GM15510 (cell line): ENCODE measurements around the gene ADGRF1.

Experiments
- POLR2A ChIP-seq: IDR thresholded peaks from 3 replicates; pipeline ENCODE4 v1.6.1; 2011; ENCODE audit warnings: borderline replicate concordance; ENCODE audit not compliant: insufficient read length; ENCODE audit errors: extremely low read depth

The ADGRF1 gene

GRCh38 chr6:47034926-47035325, 7.2 kb downstream of the ADGRF1 start:
- no peak for TF ChIP-seq POLR2A

GRCh38 chr6:47034421-47034820, 7.7 kb downstream of the ADGRF1 start:
- TF ChIP-seq POLR2A = no peak

- TF ChIP-seq POLR2A = no peak
Measured at GRCh38 chr6:47032974-47033765, 9.0 kb downstream of the ADGRF1 start.

- TF ChIP-seq POLR2A = no peak
Measured at GRCh38 chr6:47031656-47032055, 10.5 kb downstream of the ADGRF1 start.

GRCh38 chr6:47029865-47030561, 12.1 kb downstream of the ADGRF1 start:
- TF ChIP-seq POLR2A = no peak

- TF ChIP-seq POLR2A = no peak
Measured at GRCh38 chr6:47028835-47029360, 13.2 kb downstream of the ADGRF1 start.

- no peak for TF ChIP-seq POLR2A
Measured at GRCh38 chr6:47027315-47027714, 14.8 kb downstream of the ADGRF1 start.

GRCh38 chr6:47026679-47027078, 15.5 kb downstream of the ADGRF1 start:
- no peak for TF ChIP-seq POLR2A

GRCh38 chr6:47023573-47023972, 18.6 kb downstream of the ADGRF1 start:
- TF ChIP-seq POLR2A = no peak

- no peak for TF ChIP-seq POLR2A
Measured at GRCh38 chr6:47022191-47022590, 19.9 kb downstream of the ADGRF1 start.

- TF ChIP-seq POLR2A = no peak
Measured at GRCh38 chr6:47019941-47020340, 22.2 kb downstream of the ADGRF1 start.

GRCh38 chr6:47016909-47017308, 25.2 kb downstream of the ADGRF1 start:
- TF ChIP-seq POLR2A = no peak

GRCh38 chr6:47016261-47016660, 25.9 kb downstream of the ADGRF1 start:
- no peak for TF ChIP-seq POLR2A

GRCh38 chr6:47014401-47014800, 27.7 kb downstream of the ADGRF1 start:
- no peak for TF ChIP-seq POLR2A

GRCh38 chr6:47009583-47009982, 32.5 kb downstream of the ADGRF1 start:
- TF ChIP-seq POLR2A = no peak

- TF ChIP-seq POLR2A = no peak
Measured at GRCh38 chr6:47008397-47008763, 33.8 kb downstream of the ADGRF1 start.

- TF ChIP-seq POLR2A = no peak
Measured at GRCh38 chr6:47007657-47008396, 34.3 kb downstream of the ADGRF1 start.
